Fibroblast of lung (primary cell): Measurements from ENCODE around the gene BASP1.

Source experiments
- CTCF ChIP-seq, 2 donors: IDR thresholded peaks in 1 of 2; conservative IDR thresholded peaks in 1 of 2; 1 replicate in 1 of 2; 2 replicates in 1 of 2; pipeline ENCODE4 v1.5.1; 2011 to 2012; ENCODE audit warnings: low read length in 2 of 2, control low read depth in 1 of 2, inconsistent platforms in 1 of 2, low read depth in 1 of 2, mild to moderate bottlenecking in 1 of 2
- EZH2 ChIP-seq: IDR thresholded peaks from 2 replicates; pipeline ENCODE4 v1.5.1; 2012; ENCODE audit warnings: low read length, control low read depth, mild to moderate bottlenecking; ENCODE audit errors: missing control alignments

DNA sequence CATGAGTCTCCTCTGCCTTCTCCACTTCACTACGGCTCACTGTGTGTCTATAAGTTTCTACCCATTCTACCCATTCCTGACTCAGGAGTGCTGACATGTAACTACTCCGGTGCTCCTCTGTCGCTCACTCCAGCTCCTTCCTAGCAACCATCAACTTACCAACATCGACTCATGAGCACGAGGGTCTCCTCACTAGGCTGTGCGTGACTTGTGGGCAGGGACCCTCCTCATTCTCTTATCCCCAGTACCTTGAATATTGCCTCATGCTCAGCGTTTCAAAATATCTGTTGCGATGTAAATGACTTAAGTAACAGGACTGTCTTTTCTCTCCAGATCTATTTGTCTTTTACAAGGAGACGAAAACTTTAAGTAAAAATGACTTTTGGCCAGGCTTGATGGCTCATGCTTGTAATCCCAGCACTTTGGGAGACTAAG, 73.1 kb downstream of the BASP1 start:
- TF ChIP-seq CTCF (conservative IDR thresholded peaks at IDR 0.05 in 1 of 2, IDR thresholded peaks at IDR 0.05 in 1 of 2; ENCODE audit: low read depth in 1 of 2, low read length in 2 of 2) (no peak), EZH2 (no peak)
